CD4-positive, alpha-beta T cell (primary cell): ENCODE measurements around the gene SRRM5. TPM values are rescaled to one million over a fixed set of nuclear protein-coding genes. Genes with fewer than 3 reads are reported as not detected.

ENCODE experiments used
- ATAC-seq: fragments of 200-7000 bp; cut with Tn5 transposase; one replicate; pipeline ENCODE4 v1.10.0; 2022; ENCODE audit warnings: mild to moderate bottlenecking; ENCODE audit not compliant: poor library complexity
- CTCF ChIA-PET: fragments of 350-600 bp; sonication (Branson Sonifier 250); formaldehyde crosslinking; loops from one replicate; lab custom pipeline; 2021; ENCODE audit warnings: antibody characterized with exemption, inconsistent platforms; lab: Charles Lee
- POLR2A ChIA-PET: fragments of 350-600 bp; sonication (Branson Sonifier 250); formaldehyde crosslinking; loops from one replicate; lab custom pipeline; 2021; ENCODE audit warnings: antibody characterized with exemption, inconsistent platforms; lab: Charles Lee
- DNase-seq, 14 experiments: peaks; one replicate each; pipeline ENCODE4 v3.0.0-alpha.2; 2013 to 2020; ENCODE audit warnings: mixed read lengths in 2 of 14
- H3K27ac ChIP-seq, 2 donors: one replicate each; pipeline versions ENCODE4 v1.5.1 to v1.7.0; 2013; ENCODE audit warnings: low read length in 2 of 2, low read depth in 1 of 2, mild to moderate bottlenecking in 1 of 2
- H3K27me3 ChIP-seq, 2 experiments: 1 replicate in 1 of 2; 2 replicates in 1 of 2; pipeline versions ENCODE4 v1.6.1 to v1.7.0; 2013; ENCODE audit warnings: low read length in 2 of 2, control low read depth in 1 of 2, mild to moderate bottlenecking in 1 of 2, moderate library complexity in 1 of 2; ENCODE audit not compliant: insufficient read depth in 2 of 2, control insufficient read depth in 1 of 2
- H3K36me3 ChIP-seq: one replicate; pipeline ENCODE4 v1.6.1; 2013; ENCODE audit warnings: low read length, control low read depth; ENCODE audit not compliant: insufficient read depth
- H3K4me1 ChIP-seq: one replicate; pipeline ENCODE4 v1.6.1; 2013; ENCODE audit warnings: low read length, control low read depth; ENCODE audit not compliant: insufficient read depth
- H3K4me3 ChIP-seq: one replicate; pipeline ENCODE4 v1.5.1; 2013; ENCODE audit warnings: mild to moderate bottlenecking, low read length, moderate library complexity
- H3K9me3 ChIP-seq, 2 experiments: 1 replicate in 1 of 2; 2 replicates in 1 of 2; pipeline versions ENCODE4 v1.6.1 to v1.7.0; 2013; ENCODE audit warnings: low read length in 2 of 2, mild to moderate bottlenecking in 2 of 2, control low read depth in 1 of 2, moderate library complexity in 1 of 2; ENCODE audit not compliant: control insufficient read depth in 1 of 2, insufficient read depth in 1 of 2
- H3K27ac Mint-ChIP-seq: one replicate; pipeline ENCODE4 v1.8.0; 2020; ENCODE audit warnings: mixed read lengths
- H3K27me3 Mint-ChIP-seq: one replicate; pipeline ENCODE4 v1.8.0; 2021; ENCODE audit warnings: mixed read lengths
- H3K36me3 Mint-ChIP-seq: one replicate; pipeline ENCODE4 v1.8.0; 2021; ENCODE audit warnings: low read depth, mixed read lengths
- H3K4me1 Mint-ChIP-seq: one replicate; pipeline ENCODE4 v1.8.0; 2021; ENCODE audit warnings: low read depth, mixed read lengths
- H3K4me3 Mint-ChIP-seq: one replicate; pipeline ENCODE4 v1.8.0; 2020; ENCODE audit warnings: mild to moderate bottlenecking, mixed read lengths
- H3K9me3 Mint-ChIP-seq: one replicate; pipeline ENCODE4 v1.8.0; 2020; ENCODE audit warnings: mixed read lengths
- CTCF ChIP-seq: fragments of 200-600 bp; IDR thresholded peaks from one replicate; pipeline ENCODE4 v1.8.0; 2022; ENCODE audit warnings: antibody characterized with exemption, mild to moderate bottlenecking
- intact Hi-C, 2 experiments: fragments of 100-400 bp; cut with DNase I in 1 of 2; cut with micrococcal nuclease in 1 of 2; formaldehyde crosslinking; loops; one replicate each; pipeline versions ENCODE4 v1.15.1 to v1.9.0; 2023 to 2025; cut with DNase I, micrococcal nuclease
- total RNA-seq, 174 experiments: library from RNA in 2 of 174; stranded (reverse) in 2 of 174; gene quantifications; one replicate each; pipeline ENCODE4 v1.2.3 and lab custom pipeline; 2021 to 2026

The SRRM5 gene
- total RNA-seq, 2 experiments from 2014 or later: 0.25 to 0.56 TPM

GRCh38 chr19:43633520-43633919, 21.6 kb downstream of the SRRM5 start:
- Histone ChIP-seq H3K4me1 (peaks cover 1% of the 10 kb centered on the region), H3K4me3 (no peak overlapping the region), H3K27me3 (peaks cover 6 to 20% of the 10 kb centered on the region in 2 experiments), H3K36me3 (no peaks in the 10 kb centered on the region), H3K9me3 (no peaks in the 10 kb centered on the region), H3K27ac (no peak overlapping the region)
- Mint-ChIP-seq H3K27me3 (peaks cover 30% of the 10 kb centered on the region), H3K9me3 (no peaks in the 10 kb centered on the region), H3K27ac (no peak overlapping the region), H3K4me3 (no peak overlapping the region), H3K36me3 (no peaks in the 10 kb centered on the region), H3K4me1 (peaks cover 2% of the 10 kb centered on the region)
- no peak for TF ChIP-seq CTCF
- ChIA-PET CTCF (no interaction called here), POLR2A (no interaction called here)
- intact Hi-C loops: loop anchor here in 1 of 2 experiments (5.0 kb wide), 1 partner anchor 79 kb away; no protein-coding TSS in a partner anchor
- DNase-seq (no peak), ATAC-seq (no peak)

- H3K36me3 ChIP-seq: no peaks in the 10 kb centered on the region
- H3K27me3 ChIP-seq: peaks cover 11 to 25% of the 10 kb centered on the region in 2 experiments
- H3K9me3 ChIP-seq: no peaks in the 10 kb centered on the region
- Mint-ChIP-seq H3K4me3 (no peak overlapping the region), H3K9me3 (no peaks in the 10 kb centered on the region), H3K36me3 (no peaks in the 10 kb centered on the region), H3K4me1 (peaks cover 7% of the 10 kb centered on the region), H3K27me3 (peaks cover 35% of the 10 kb centered on the region), H3K27ac (no peak overlapping the region)
- CTCF ChIA-PET: no interaction called here
- ATAC-seq (no peak), DNase-seq (no peak)
- intact Hi-C loops: loop anchor here in 1 of 2 experiments (5.0 kb wide), 1 partner anchor 78 kb away; no protein-coding TSS in a partner anchor
- TF ChIP-seq CTCF: no peak
- H3K4me1 ChIP-seq: peaks cover 7% of the 10 kb centered on the region
- no peak overlapping the region for H3K4me3 ChIP-seq
- POLR2A ChIA-PET: no interaction called here
- no peak overlapping the region for H3K27ac ChIP-seq
These were observed 22.2 kb downstream of the SRRM5 start for GRCh38 chr19:43634068-43634467.

- intact Hi-C loops: loop anchor here in 1 of 2 experiments (5.0 kb wide), 1 partner anchor 78 kb away; no protein-coding TSS in a partner anchor
- no peaks in the 10 kb centered on the region for H3K9me3 Mint-ChIP-seq
- H3K4me1 Mint-ChIP-seq: peaks cover 9% of the 10 kb centered on the region
- TF ChIP-seq CTCF: no peak
- Histone ChIP-seq H3K9me3 (no peaks in the 10 kb centered on the region), H3K36me3 (no peaks in the 10 kb centered on the region), H3K27ac (no peak overlapping the region), H3K4me1 (peaks cover 9% of the 10 kb centered on the region), H3K27me3 (peaks cover 11 to 27% of the 10 kb centered on the region in 2 experiments), H3K4me3 (no peak overlapping the region)
- POLR2A ChIA-PET: no interaction called here
- no peaks in the 10 kb centered on the region for H3K36me3 Mint-ChIP-seq
- peaks cover 37% of the 10 kb centered on the region for H3K27me3 Mint-ChIP-seq
- CTCF ChIA-PET: no interaction called here
- no peak for DNase-seq
- no peak for ATAC-seq
- H3K4me3 Mint-ChIP-seq: no peak overlapping the region
- no peak overlapping the region for H3K27ac Mint-ChIP-seq
These were observed 22.6 kb downstream of the SRRM5 start for GRCh38 chr19:43634506-43634871.
